Natural killer cell (primary cell): ENCODE measurements around the gene POC1A. TPM values are rescaled to one million over a fixed set of nuclear protein-coding genes. Genes with fewer than 3 reads are reported as not detected.

ENCODE experiments used
- ATAC-seq, 3 donors: fragments of 150-1000 bp in 2 of 3; fragments of 200-7000 bp in 1 of 3; cut with Tn5 transposase; 1 replicate in 1 of 3; 2 replicates in 2 of 3; pipeline ENCODE4 v1.10.0; 2021; ENCODE audit warnings: mild to moderate bottlenecking in 2 of 3, moderate library complexity in 2 of 3
- DNase-seq, 2 donors: peaks; one replicate each; pipeline versions ENCODE4 v3.0.0 to v3.0.0-alpha.2; 2013 to 2021; ENCODE audit warnings: mixed read lengths in 1 of 2
- H3K27ac ChIP-seq: one replicate; pipeline ENCODE4 v1.5.1; 2013; ENCODE audit warnings: mild to moderate bottlenecking, low read length
- H3K27me3 ChIP-seq: one replicate; pipeline ENCODE4 v1.6.1; 2013; ENCODE audit warnings: low read length; ENCODE audit not compliant: control insufficient read depth, insufficient read depth
- H3K36me3 ChIP-seq: one replicate; pipeline ENCODE4 v1.6.1; 2013; ENCODE audit warnings: low read length; ENCODE audit not compliant: control insufficient read depth, insufficient read depth
- H3K4me1 ChIP-seq: one replicate; pipeline ENCODE4 v1.6.1; 2013; ENCODE audit warnings: low read length; ENCODE audit not compliant: control insufficient read depth, insufficient read depth
- H3K4me3 ChIP-seq: one replicate; pipeline ENCODE4 v1.5.1; 2013; ENCODE audit warnings: low read length
- H3K9me3 ChIP-seq: one replicate; pipeline ENCODE4 v1.6.1; 2013; ENCODE audit warnings: low read length; ENCODE audit not compliant: control insufficient read depth, insufficient read depth
- H3K27ac Mint-ChIP-seq, 2 donors: one replicate each; pipeline ENCODE4 v1.8.0; 2022; ENCODE audit warnings: mild to moderate bottlenecking in 2 of 2, mixed read lengths in 2 of 2, moderate library complexity in 1 of 2
- H3K27me3 Mint-ChIP-seq, 2 donors: one replicate each; pipeline ENCODE4 v1.8.0; 2022; ENCODE audit warnings: low read depth in 2 of 2, mixed read lengths in 2 of 2
- H3K36me3 Mint-ChIP-seq: one replicate; pipeline ENCODE4 v1.8.0; 2022; ENCODE audit warnings: mixed read lengths
- H3K4me1 Mint-ChIP-seq, 2 donors: one replicate each; pipeline ENCODE4 v1.8.0; 2022; ENCODE audit warnings: mixed read lengths in 2 of 2
- H3K4me3 Mint-ChIP-seq: one replicate; pipeline ENCODE4 v1.8.0; 2022; ENCODE audit warnings: mild to moderate bottlenecking, moderate library complexity, mixed read lengths
- H3K9me3 Mint-ChIP-seq, 2 donors: one replicate each; pipeline ENCODE4 v1.8.0; 2022; ENCODE audit warnings: mixed read lengths in 2 of 2
- CTCF ChIP-seq: fragments of 200-600 bp; IDR thresholded peaks from one replicate; pipeline ENCODE4 v1.8.0; 2022; ENCODE audit warnings: antibody characterized with exemption
- WGBS: methylation state at CpG from one replicate; pipeline ENCODE4 v1.1.7; 2013; ENCODE audit warnings: missing lambda C conversion rate; ENCODE audit not compliant: insufficient coverage; 5-methylcytosine and 5-hydroxymethylcytosine counted together
- intact Hi-C: fragments of 100-400 bp; cut with micrococcal nuclease; formaldehyde crosslinking; loops from one replicate; pipeline ENCODE4 v1.14.2; 2022
- total RNA-seq, 4 donors: library from RNA; stranded (reverse); fragments of 120-200 nt in 1 of 4; gene quantifications; one replicate each; pipeline versions ENCODE4 v1.2.3 to v1.2.4, GENCODE V29; 2013 to 2022

Gene POC1A
- total RNA-seq, 3 donors from 2014 or later (not counting 1 experiment from before 2014, with no cell fraction given) = 1.3 to 2.6 (median 2.4) TPM

- H3K4me3 ChIP-seq = no peak overlapping the region
- no peaks in the 10 kb centered on the region for H3K9me3 ChIP-seq
- Mint-ChIP-seq H3K27me3 (no peaks in the 10 kb centered on the region), H3K27ac (no peak overlapping the region), H3K4me1 (peaks cover 24% of the 10 kb centered on the region in 2 donors), H3K36me3 (no peaks in the 10 kb centered on the region), H3K9me3 (no peaks in the 10 kb centered on the region), H3K4me3 (no peak overlapping the region)
- ATAC-seq (no peak), DNase-seq (no peak)
- no peaks in the 10 kb centered on the region for H3K36me3 ChIP-seq
- intact Hi-C loops = no loop called here
- peaks cover 32% of the 10 kb centered on the region for H3K4me1 ChIP-seq
- no peak overlapping the region for H3K27ac ChIP-seq
- no peak for TF ChIP-seq CTCF
- no peaks in the 10 kb centered on the region for H3K27me3 ChIP-seq
- 98% methylated on average over 6 of the region's 6 CpGs for WGBS
These were observed 31.1 kb upstream of the POC1A start for GRCh38 chr3:52185311-52185710.

GRCh38 chr3:52184690-52185089 is 30.5 kb upstream of the POC1A start:
- no peaks in the 10 kb centered on the region for H3K36me3 Mint-ChIP-seq
- H3K4me1 Mint-ChIP-seq = peaks cover 24% of the 10 kb centered on the region in 2 donors
- Histone ChIP-seq H3K36me3 (no peaks in the 10 kb centered on the region), H3K4me1 (peaks cover 32% of the 10 kb centered on the region), H3K27me3 (no peaks in the 10 kb centered on the region), H3K9me3 (no peaks in the 10 kb centered on the region), H3K27ac (no peak overlapping the region), H3K4me3 (no peak overlapping the region)
- H3K9me3 Mint-ChIP-seq = no peaks in the 10 kb centered on the region
- no peaks in the 10 kb centered on the region for H3K27me3 Mint-ChIP-seq
- WGBS = 91% methylated on average over 8 of the region's 8 CpGs
- no peak overlapping the region for H3K4me3 Mint-ChIP-seq
- no peak for DNase-seq
- intact Hi-C loops = no loop called here
- no peak for ATAC-seq
- no peak for TF ChIP-seq CTCF
- H3K27ac Mint-ChIP-seq = no peak overlapping the region

- DNase-seq (no peak), ATAC-seq (no peak)
- H3K27me3 ChIP-seq = no peaks in the 10 kb centered on the region
- H3K4me3 Mint-ChIP-seq = no peak overlapping the region
- no peaks in the 10 kb centered on the region for H3K9me3 ChIP-seq
- peaks cover 32% of the 10 kb centered on the region for H3K4me1 ChIP-seq
- no peaks in the 10 kb centered on the region for H3K36me3 ChIP-seq
- H3K27me3 Mint-ChIP-seq = no peaks in the 10 kb centered on the region
- no peaks in the 10 kb centered on the region for H3K36me3 Mint-ChIP-seq
- no peak overlapping the region for H3K4me3 ChIP-seq
- H3K9me3 Mint-ChIP-seq = no peaks in the 10 kb centered on the region
- intact Hi-C loops = no loop called here
- WGBS = 94% methylated on average over 7 of the region's 7 CpGs
- TF ChIP-seq CTCF = no peak
- H3K27ac ChIP-seq = no peak overlapping the region
- H3K27ac Mint-ChIP-seq = no peak overlapping the region
- peaks cover 24% of the 10 kb centered on the region in 2 donors for H3K4me1 Mint-ChIP-seq
These were observed 29.7 kb upstream of the POC1A start for GRCh38 chr3:52183786-52184445.

- H3K4me1 ChIP-seq = peaks cover 32% of the 10 kb centered on the region
- H3K9me3 ChIP-seq = no peaks in the 10 kb centered on the region
- Mint-ChIP-seq H3K9me3 (no peaks in the 10 kb centered on the region), H3K4me3 (peak overlapping the region; percentile 25), H3K36me3 (no peaks in the 10 kb centered on the region), H3K27ac (peak overlapping the region; percentile 58 to 78), H3K27me3 (no peaks in the 10 kb centered on the region), H3K4me1 (peaks cover 24 to 29% of the 10 kb centered on the region in 2 donors)
- whole genome bisulfite sequencing = 83% methylated on average over 4 of the region's 4 CpGs
- intact Hi-C loops = no loop called here
- TF ChIP-seq CTCF = no peak
- H3K36me3 ChIP-seq = no peaks in the 10 kb centered on the region
- ATAC-seq (no peak), DNase-seq (no peak)
- H3K4me3 ChIP-seq = no peak overlapping the region
- H3K27ac ChIP-seq = no peak overlapping the region
- no peaks in the 10 kb centered on the region for H3K27me3 ChIP-seq
These were observed 28.5 kb upstream of the POC1A start for GRCh38 chr3:52182691-52183090.
